ENCODE results near the gene BACE1.

BACE1 gene

GRCh38 chr11:117309310-117309709 is 6.7 kb downstream of the BACE1 start:
- FAIRE-seq (no peak), DNase-seq (ENCODE audit: low spot score) (no peak)

DNA sequence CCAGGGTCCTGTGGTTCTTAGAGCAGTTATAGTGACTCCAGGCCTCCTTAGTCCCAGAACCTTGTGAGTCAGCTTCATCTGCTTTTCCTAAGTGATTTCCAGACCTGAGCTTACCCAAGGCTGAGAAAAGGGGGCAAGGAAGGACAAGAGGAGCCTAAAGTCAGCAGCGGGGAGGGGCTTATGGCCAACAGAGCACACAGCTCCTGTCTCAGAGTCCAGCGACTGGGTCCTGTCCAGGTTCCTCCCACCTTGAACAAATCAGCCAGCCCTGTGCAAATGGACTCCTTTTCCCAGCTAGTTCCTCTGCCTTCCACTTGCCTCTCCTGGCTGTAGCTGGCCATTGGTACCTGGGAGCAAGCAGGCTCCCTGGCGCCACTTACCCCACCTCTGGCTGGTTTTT is 10.9 kb downstream of the BACE1 start:
- FAIRE-seq (no peak), DNase-seq (ENCODE audit: low spot score) (no peak)

GRCh38 chr11:117303646-117304315 is 12.3 kb downstream of the BACE1 start:
- DNase-seq (ENCODE audit: low spot score) (no peak), FAIRE-seq (no peak)

- DNase-seq (ENCODE audit: low spot score) (no peak), FAIRE-seq (no peak)
Measured at GRCh38 chr11:117303101-117303500, 13.0 kb downstream of the BACE1 start.

DNA sequence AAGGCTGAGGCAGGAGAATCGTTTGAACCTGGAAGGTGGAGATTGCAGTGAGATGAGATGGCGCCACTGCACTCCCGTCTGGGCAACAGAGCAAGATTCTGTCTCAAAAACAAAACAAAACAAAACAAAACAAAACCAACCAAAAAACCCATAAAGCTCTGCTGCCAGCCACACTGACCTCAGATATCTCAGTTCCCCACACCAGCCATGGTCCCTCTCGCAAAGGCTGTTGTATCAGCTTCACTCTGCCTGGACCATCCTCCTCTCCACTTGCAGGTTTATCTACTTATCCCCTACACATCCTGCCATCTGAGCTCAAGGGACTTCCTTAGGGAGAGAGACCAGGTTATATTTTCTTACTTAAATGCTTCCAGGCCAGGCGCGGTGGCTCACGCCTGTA is 13.8 kb downstream of the BACE1 start:
- DNase-seq (ENCODE audit: low spot score) (no peak), FAIRE-seq (no peak)

DNA sequence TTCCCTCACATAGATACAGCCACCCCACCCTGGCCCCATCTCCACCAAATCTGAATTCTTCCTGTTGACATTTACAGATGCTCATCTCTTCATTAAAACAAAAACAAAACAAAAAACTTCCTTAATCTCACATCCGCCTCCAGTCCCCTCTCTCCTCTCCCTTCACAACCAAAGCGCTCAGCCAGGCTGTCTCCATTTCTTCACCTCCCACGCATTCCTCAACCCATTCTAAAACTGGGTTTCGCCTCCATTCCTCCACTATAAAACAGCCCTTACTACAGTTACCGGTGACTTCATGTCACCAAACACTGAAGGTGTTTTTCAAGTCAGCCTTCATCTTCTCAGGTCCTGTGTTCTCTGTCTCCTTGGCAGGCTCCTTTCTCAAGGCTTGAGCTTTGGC is 15.3 kb downstream of the BACE1 start:
- FAIRE-seq, result no peak
- DNase-seq (ENCODE audit: low spot score), result no peak

DNA sequence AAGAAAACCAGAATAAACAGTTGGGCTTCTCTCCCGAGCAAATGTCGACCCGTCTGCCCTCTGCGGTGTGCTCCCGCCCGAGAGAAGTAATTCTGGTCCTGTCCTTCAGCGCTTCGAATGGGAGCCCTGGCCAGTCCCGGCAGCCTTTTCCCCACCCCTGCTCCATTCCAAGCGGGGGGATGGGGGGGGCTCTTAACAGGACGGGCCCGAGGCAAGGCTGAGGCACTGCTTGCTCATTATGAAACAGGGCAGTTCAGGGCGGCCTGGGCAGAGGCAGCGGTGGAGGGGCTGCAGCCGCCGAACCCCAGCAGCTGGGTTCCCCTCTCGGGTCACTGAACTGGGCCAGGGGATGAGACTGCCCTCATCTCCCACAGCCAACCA is 15.8 kb downstream of the BACE1 start:
- DNase-seq (ENCODE audit: low spot score), result no peak
- no peak for FAIRE-seq

- FAIRE-seq, result no peak
- DNase-seq (ENCODE audit: low spot score), result no peak
Measured at GRCh38 chr11:117299351-117300282, 16.4 kb downstream of the BACE1 start.

DNA sequence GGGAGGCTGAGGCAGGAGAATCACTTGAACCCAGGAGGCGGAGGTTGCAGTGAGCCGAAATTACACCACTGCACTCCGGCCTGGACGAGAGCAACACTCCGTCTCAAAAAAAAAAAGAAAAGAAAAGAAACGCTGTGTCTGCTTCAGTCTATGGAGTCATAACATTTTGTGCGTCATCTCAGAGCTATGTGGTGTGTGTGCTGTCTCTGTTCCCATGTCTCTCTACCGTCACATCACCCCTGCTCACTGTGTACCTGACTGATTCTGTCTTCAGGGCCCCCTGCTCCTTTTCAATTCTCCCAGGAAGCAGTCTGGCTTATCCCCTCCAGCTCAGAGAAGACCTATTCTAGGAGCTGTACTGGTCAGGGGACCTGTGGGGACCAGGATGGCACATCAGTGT is 17.9 kb downstream of the BACE1 start:
- no peak for DNase-seq (ENCODE audit: low spot score)
- FAIRE-seq, result no peak

DNA sequence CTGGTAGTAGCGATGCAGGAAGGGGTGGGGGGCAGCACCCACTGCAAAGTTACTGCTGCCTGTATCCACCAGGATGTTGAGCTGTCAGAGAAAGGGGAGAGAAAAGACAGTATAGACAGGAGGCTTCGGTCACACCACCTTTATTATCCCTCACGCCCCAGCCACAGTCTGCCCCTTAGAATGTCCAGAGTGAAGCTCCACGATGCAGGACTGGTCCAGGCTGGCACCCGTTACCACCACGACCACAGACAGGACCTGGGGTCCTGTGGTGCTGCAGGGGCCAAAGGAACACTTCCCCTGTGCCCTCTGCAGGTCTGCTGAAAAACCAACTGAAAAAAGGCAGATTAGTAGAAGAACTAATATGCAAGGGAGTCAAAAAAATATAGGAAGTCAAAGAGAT is 19.2 kb downstream of the BACE1 start:
- no peak for DNase-seq (ENCODE audit: low spot score)
- no peak for FAIRE-seq

GRCh38 chr11:117295438-117296137 is 20.5 kb downstream of the BACE1 start:
- DNase-seq (ENCODE audit: low spot score), result no peak
- FAIRE-seq, result no peak

- no peak for DNase-seq (ENCODE audit: low spot score)
- no peak for FAIRE-seq
Measured at GRCh38 chr11:117292616-117293015, 23.4 kb downstream of the BACE1 start.

DNA sequence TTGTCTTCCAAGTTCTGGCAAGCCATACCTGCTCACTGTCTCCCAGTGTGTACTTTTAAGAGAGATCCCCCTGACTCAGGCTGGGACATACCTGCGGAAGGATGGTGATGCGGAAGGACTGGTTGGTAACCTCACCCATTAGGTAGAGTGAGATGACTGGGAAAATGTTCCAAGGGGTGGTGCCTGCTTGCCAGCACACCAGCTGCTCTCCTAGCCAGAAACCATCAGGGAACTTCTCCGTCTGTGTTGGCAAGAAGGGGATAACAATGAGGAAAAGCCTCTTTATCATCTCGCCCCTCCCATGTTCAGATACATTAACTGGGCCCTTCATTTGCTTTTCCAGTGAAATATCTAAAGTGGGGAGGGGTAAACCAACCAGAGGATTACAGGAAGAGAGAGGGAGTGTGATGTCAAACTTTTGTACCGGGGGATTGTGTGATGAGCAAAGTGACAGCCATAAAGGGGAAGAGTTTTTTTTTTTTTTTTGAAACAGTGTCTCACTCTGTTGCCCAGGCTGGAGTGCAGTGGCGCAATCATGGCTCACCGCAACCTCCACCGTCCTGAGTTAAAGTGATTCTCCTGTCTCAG is 25.2 kb downstream of the BACE1 start, which contains the start of gene BACE1-AS:
BACE1-AS (plus strand) TSS at position 538 of the 588 bp plus-strand sequence.
- DNase-seq (ENCODE audit: low spot score), result no peak
- no peak for FAIRE-seq

DNA sequence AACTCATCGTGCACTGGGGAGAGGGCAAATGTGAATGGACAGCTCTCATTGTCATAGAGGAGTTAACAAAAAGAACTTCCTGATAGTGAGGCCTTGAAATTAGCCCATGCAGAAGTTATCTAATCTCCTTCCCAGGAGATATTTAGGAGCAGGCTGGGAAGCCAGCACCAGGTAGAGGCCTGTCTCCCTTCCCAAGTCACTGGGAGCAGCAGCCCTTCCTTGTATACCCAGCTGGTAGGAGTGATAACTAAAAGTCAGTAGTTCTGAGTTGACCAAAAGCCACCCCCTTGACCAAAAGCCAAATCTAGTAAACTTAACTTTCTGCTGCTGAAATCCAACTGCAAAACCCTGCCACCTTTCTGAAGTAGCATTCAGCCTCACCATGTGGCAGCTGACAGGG is 26.3 kb downstream of the BACE1 start:
- no peak for FAIRE-seq

GRCh38 chr11:117287668-117288067 is 28.4 kb downstream of the BACE1 start:
- no peak for DNase-seq (ENCODE audit: low spot score)
- FAIRE-seq, result no peak

More for the DNA sequence above, 26.3 kb downstream of the BACE1 start:
- no peak for DNase-seq (ENCODE audit: low spot score)

- DNase-seq (ENCODE audit: low spot score) (no peak), FAIRE-seq (no peak)
Measured at GRCh38 chr11:117286588-117286987, 29.5 kb downstream of the BACE1 start.

DNA sequence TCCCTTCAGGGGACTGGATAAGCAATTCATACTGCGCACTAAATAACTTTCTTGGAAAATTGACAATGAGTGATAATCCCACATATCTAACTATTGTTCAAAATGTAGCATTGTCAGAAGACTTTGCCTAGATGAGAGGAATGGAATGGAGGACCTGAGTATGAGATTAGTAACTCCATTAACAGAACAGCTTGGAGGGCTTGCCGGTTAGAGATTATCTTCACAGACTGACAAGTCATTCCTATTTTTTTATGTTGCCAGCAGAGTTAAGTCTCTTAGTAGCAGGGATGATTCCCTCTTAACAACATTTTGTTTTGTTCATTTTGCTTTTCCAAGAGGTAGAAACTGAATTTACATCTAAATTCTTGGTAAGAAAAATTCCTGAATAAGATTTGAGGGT is 32.0 kb downstream of the BACE1 start:
- no peak for FAIRE-seq
- DNase-seq (ENCODE audit: low spot score), result no peak

DNA sequence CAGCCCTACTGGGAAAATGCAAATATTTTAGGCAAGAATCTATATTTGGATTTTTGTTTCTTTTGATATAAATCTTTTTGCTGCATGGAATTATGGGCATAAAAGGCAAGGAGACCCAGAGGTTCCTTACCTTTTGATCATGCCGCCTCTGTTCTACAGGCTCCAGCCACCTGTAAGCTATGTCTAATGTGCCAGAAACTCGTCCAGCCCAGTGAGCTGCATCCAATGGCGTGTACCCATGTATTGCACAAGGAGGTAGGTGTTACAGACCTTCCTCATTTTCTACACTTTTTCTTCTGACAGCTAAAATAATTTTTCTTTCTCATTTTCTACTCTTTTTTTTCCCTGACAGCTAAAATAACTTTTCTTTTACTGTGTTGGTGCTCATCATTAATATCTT is 33.1 kb downstream of the BACE1 start:
- DNase-seq (ENCODE audit: low spot score), result no peak
- FAIRE-seq, result no peak

- DNase-seq (ENCODE audit: low spot score) (no peak), FAIRE-seq (no peak)
Measured at GRCh38 chr11:117281869-117282268, 34.2 kb downstream of the BACE1 start.

GRCh38 chr11:117281159-117281558 is 34.9 kb downstream of the BACE1 start:
- FAIRE-seq (peak; percentile 94), DNase-seq (ENCODE audit: low spot score) (peak; percentile 92)

GRCh38 chr11:117279711-117280376 is 36.2 kb downstream of the BACE1 start:
- no peak for DNase-seq (ENCODE audit: low spot score)
- no peak for FAIRE-seq

All from RCC 7860 (cell line).